HG03064 (cell line): ENCODE results near the gene RSPH9.

ENCODE experiments used
- ATAC-seq: cut with Tn5 transposase; IDR thresholded peaks from one replicate; pipeline ENCODE4 v1.9.1; 2021; ENCODE audit warnings: low read depth; ENCODE audit not compliant: unreplicated experiment

Gene RSPH9

DNA sequence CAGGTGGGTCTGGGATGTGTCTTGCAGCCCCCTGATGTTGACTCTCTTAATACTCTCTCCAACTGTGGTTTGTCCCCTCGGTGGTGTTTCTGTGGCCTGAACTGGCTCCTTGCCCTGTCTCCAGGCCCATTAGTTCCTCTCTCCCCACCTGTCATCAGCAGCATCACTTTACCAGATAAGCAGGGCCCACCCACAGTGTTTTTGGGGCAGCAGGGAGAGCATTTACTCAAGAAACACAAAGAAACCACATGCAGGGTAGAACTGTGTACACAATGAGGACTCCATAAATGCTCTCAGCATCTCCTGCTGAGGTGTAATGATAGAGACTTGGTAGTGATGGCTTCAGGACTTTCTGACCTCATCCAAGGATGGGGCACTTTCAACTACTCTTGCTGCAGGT lies 62.9 kb downstream of the RSPH9 start:
- ATAC-seq: no peak

DNA sequence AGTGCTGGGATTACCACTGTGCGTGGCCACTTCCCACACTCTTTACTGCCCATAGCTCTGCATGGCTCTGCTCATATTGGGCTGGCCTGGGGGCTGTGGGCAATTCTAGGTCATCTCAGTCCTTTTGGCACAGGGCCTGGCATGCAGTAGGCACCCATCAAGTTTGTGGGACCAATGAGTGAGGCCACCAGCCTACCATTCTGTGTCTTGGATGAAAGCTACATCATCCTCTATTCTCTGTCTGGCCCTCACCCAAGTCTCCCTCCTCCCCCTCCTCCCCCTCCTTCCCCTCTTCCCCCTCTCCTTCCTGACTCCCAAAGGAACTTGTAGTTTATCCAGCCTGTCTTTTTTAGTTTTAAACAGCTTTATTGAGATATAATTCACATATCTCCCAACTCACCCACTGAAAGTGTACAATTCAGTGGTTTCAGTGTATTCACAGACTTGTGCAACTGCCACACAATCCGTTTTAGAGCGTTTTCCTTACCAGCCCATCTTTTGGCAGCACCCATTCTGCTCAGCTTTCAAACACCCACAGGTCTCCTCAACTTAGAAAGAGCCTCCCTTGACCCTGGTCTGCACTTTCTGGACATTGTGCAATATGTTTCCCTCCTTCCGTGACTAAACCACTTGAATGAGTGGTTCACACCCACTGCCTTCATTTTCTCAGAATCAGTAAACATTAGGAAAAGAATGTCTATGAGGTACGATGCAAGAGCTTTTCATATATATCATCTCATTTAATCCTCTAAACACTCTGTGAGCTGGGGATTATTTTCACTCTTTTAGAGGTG lies 64.2 kb downstream of the RSPH9 start:
- no peak for ATAC-seq

DNA sequence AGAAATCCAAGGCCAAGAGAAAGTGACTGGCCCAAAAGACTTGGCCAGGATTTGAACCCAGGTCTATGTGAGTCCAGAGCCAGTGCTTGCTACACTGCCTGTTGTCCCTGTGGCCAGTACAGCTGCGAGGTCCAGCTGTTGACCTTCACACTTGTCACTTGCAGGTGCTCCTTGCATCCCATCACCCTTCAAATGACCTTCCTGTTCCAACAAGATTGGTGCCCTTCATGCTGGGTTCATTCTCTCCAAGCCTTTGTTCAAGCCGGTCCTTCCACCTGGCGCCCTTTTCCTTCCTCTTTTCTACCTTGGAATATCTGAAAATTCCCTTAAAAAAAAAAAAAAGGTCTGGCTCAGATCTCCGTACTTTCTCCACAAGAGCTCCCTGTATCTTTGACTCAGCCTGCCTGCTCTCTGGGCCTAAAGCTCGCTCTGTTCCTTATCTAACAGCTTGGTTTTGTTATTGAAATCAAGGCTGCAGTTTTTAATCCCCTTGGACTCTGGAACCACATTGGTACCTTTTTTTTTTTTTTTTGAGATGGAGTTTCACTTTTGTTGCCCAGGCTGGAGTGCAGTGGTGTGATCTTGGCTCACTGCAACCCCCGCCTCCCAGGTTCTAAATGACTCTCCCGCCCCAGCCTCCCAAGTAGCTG lies 64.9 kb downstream of the RSPH9 start:
- ATAC-seq: no peak

DNA sequence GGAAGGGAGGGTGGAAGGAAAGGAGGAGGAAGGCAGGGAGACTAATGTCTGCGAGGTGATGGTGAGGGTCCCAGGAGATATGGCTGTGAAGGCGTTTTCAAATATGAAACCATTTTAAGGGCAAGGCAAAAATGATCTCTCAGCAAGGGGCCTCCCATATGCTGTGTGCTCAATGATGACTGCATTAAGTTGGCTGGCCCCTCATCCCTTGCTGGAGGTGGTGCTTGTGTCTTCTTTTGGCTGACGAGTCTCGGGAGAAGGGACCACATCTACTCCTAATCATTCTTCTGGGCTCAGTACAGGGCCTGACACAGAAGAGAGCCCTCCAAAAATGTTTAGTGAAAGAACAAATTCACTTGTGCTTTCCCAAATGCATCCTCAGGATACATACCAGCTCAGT lies 65.7 kb downstream of the RSPH9 start:
- no peak for ATAC-seq

DNA sequence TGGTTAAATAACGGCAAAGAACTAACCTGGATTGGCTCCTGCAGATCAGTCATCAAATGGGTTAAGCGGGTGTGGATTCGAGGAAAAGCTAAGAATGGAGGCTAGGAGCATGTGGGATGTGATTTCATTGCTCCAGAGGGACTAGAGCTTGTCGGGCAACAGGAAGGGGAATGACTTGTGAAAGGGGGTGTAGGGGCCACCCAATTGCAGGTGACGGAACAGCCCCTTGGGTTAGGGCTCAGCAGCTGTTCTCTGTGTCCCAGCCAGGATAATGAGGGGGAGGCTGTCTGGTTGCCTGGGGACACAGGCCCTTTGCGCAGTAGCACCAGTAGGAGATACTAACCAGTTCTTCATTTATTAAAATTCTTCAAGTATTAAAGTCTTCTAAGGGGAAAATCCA lies 67.7 kb downstream of the RSPH9 start:
- ATAC-seq: no peak

DNA sequence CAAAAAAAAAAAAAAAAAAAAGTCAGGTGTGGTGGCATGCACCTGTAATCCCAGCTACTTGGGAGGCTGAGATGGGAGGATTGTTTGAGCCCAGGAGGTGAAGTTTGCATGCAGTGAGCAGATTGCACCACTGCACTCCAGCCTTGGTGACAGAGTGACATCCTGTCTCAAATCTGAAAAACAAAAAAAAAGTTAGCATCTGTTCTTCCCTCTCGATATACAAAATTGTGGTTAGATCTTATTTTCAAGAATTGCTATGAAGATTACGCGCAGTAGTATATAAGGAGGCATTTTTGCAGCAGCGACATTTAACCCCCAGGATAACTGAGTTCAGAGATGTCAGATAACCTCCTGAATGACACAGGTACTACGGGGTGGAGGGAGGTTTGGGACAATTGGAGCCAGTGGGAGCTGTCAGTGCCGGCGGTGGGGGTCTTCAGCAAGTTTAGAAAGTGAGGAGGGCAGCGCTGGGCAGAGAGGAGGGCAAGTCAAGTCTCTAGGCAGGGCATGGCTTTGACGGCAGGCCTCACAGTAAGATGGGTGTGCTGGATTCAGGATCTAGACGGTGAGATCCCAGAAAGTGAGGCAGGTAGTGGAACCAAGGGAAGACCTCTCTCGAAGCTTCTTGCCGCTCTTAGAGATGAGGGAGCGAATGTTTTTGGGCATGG lies 68.9 kb downstream of the RSPH9 start:
- no peak for ATAC-seq

DNA sequence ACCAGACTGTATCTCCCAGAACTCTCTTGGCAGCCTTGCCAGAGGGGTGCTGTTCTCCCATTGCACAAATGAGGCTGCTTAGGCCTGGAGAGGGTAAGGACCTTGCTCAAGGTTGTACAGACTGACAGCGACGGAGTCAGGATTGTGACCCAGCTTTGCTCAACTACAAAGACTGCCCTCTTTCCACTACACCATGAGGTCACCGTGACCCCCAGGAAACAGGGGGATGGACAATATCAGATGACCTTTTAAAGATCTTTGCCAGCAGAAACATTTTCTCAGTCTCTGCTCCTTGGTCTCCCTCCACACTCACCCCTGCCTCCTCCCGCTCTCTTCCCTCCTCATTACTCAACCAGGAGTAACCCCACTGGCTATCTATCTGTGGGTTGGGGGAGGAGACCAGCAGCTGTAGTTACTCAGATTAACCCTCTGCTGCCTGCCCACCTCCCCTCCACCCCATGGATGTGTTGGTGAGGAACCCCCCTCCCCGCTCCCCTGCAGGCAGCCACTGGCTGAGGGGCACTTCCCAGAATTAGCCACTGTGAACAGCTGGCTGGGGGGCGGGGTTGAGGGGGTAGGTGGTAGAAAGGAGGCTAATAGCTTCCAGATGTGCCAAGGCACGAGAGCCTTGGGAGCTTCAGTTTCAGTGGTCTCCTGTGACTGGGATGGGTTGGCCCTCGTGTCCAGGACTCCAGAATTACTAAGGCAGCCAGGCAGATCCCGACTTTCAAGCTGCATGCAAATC lies 69.6 kb downstream of the RSPH9 start:
- no peak for ATAC-seq

DNA sequence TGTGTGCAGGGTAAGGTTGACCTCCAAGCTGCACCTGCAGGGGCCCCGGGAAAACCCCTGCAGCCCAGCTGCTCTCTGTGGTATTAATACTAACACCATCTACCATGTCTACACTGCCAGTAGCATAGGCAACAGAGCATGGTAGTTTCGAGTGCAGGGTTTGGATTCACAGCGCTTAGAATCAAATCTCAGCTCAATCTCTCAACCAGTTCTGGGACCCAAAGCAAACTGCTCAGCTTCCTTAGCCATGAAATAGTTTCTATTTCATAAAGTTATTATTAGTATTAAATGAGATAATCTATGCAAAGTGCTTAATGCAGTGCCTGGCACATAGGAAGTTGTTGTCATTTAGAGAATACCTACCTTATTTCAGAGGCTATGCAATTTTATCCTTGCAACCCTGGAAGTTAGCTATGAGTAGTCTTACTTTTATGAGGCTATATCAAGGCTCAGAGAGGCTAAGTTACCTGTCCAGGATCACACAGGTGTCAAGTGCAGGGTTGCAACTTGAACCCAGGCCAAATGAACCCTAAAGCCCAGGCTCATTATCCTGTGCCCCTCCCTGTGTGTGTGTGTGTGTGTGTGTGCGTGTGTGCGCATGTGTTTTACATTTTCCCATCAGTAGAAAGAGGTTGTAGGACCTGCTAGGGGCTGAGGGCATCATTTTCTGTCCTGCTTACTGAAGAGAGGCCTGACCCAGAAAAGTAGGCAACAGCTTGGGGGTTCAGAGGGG lies 70.4 kb downstream of the RSPH9 start:
- peak; percentile 85 for ATAC-seq

DNA sequence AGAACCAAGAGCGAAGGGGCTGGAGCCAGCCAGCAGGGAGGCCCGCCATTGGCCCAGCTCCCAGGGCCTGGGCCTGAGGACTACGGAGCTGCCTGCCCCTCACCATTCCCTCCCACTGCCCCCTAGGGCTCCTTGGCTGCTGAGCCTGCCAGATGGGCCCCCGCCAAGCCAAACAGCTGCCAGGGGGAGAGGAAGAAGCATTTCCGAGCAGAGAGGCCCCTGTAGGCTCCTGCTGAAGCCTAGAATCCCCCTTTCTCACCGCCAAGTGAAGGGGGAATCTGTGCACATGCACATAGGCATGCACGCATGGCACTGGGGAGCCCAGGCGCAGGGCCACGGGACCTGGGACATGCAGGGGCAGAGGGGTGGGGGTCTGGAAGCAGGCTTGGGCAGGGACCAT lies 71.3 kb downstream of the RSPH9 start:
- no peak for ATAC-seq

DNA sequence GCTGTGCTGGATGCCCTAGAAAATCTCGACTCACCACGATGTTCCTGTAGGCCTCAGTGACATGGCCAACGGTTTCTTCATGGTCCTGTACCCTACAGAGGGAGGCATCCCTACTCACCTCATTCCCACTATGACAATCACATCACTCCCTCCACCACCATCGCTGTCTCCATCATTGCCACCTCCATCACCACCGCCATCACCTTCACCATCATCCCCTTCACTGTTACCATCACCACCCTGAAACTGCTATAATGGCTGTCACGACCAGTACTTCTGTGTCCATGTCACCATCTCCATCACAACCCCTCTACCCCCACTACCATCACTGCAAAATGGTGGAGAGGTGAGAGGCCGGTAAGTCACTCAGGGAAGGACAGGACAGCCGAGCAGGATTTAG lies 72.6 kb downstream of the RSPH9 start:
- no peak for ATAC-seq

DNA sequence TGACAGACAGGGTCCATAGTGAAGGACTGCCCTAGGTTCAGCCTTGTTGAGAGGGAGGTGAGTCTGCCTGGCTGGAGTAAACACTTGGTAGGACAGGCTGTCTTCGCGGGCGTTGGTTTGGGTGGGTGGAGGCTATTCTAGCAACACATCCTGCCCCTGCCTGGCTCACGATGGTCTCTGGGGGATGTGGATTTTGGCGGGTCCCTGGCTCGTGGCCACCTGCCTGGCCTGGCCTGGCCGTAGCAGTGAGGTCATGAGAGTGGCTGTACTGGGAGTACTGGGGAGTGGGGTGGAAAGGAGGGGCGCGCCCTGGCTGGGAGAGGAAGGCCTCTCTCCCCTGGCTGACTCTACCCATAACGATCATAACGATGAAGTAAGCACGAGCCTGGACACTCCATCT lies 73.0 kb downstream of the RSPH9 start:
- no peak for ATAC-seq

DNA sequence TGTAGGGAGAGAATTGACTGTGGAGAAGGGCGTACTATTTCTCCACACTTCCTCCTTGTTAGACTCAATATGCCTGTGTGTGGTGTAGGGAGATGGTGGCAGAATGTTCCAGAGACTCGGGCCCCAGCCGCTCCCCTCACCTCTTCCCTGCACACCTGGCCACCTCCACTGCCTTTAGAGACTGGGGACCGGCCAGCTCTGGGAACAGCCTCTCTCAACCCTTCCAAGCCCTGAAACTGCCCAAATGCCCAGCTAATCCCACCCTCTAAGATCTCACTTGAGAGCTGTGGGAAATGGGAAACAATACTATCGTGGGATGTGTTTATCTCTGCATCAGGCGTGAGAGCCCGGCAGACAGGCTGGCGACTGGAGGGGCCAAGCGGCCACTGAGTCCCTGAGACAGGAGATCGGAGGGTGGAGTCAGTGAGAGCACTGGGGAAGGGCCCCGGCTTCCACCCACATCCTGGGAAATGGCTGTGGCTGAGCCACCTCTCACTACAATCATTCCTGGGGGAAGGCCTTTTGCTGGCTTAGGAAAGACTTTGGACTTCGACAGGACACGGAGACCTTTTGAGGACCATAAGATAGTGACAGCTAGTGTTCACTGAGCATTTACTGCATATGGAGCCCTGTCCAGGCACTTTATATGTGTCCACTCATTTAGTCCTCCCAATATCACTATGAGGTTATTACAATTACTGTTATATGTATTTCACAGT lies 73.7 kb downstream of the RSPH9 start:
- ATAC-seq: no peak

DNA sequence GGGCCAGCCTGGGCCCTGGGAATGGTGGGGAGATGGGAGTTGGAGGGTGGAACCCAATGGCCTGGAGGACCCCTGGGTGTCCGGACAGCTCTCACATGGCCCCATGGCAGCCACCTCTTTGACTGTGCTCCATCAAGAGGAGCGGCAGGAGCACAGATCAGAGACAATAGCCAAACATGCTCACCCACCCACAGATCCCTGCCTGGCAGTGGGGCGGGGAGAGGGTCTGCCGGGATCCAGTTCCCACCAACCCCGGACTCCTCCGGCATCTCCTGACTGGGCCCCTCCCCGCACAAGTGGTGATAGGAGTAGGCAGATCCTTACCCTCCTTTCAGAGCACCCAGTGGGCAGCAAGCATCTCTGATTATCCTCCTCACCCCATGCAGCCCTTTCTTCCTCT lies 74.7 kb downstream of the RSPH9 start:
- no peak for ATAC-seq

DNA sequence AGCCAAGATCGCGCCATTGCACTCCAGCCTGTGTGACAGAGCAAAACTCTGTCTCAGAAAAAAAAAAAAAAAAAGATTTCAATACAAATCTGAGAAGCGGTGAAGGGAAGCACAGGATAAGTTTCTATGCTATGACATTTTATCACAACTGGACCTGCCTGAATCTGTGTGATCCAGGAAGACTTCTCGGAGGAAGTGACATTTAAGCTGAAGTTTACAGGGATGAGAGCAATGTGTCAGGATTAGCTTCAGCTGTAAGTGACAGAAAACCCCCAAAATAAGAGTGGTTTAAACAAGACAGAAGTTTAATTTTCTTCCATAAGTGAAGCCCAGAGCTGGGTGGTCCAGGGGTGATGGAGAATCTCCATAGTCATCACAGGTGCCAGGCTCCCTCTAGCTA lies 76.2 kb downstream of the RSPH9 start:
- no peak for ATAC-seq
